ENCODE measurements around the gene EPN1. TPM values are rescaled to one million over a fixed set of nuclear protein-coding genes. Genes with fewer than 3 reads are reported as not detected.
A peak's percentile ranks its signal among the peaks of the same experiment; 100 is the strongest.

Gene EPN1
- polyA plus RNA-seq, 1 of the 3 experiments (the other 2 are of a cell fraction) = 134 TPM

DNA sequence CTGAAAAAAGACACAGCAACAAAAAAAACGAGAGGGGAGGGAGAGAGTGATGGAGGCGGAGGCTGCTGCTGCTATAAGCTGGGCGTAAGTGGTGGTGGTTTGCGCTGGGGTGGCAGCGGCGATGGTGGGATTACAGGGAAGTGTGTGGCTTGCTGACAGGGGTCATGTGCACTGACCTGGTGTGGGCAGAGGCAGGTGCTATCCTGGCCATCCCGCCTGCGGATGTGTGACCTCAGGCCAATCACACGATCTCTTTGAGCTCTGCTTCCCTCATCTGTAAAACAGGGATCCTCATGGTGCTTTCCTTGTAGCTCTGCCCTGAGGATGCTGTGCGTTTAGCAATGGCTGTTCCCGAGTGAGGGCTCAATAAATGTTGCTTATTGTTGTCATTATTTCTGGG is 37.5 kb upstream of the EPN1 start (continued):
- TF ChIP-seq, protein P1, sequence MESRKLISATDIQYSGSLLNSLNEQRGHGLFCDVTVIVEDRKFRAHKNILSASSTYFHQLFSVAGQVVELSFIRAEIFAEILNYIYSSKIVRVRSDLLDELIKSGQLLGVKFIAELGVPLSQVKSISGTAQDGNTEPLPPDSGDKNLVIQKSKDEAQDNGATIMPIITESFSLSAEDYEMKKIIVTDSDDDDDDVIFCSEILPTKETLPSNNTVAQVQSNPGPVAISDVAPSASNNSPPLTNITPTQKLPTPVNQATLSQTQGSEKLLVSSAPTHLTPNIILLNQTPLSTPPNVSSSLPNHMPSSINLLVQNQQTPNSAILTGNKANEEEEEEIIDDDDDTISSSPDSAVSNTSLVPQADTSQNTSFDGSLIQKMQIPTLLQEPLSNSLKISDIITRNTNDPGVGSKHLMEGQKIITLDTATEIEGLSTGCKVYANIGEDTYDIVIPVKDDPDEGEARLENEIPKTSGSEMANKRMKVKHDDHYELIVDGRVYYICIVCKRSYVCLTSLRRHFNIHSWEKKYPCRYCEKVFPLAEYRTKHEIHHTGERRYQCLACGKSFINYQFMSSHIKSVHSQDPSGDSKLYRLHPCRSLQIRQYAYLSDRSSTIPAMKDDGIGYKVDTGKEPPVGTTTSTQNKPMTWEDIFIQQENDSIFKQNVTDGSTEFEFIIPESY (IDR thresholded peaks at IDR 0.05; ENCODE audit: borderline replicate concordance, low read depth) = no peak
- TF ChIP-seq RAD21 (IDR thresholded peaks at IDR 0.05; ENCODE audit: low read length) (no peak), RCOR1 (IDR thresholded peaks at IDR 0.05; ENCODE audit: low read length) (no peak), MXI1 (IDR thresholded peaks at IDR 0.05; ENCODE audit: low read depth, low read length) (no peak), ELF1 (IDR thresholded peaks at IDR 0.05) (no peak), CHD2 (IDR thresholded peaks at IDR 0.05; ENCODE audit: low read length, partially characterized antibody) (no peak), SIN3A (IDR thresholded peaks at IDR 0.05; ENCODE audit: borderline replicate concordance, low read depth, low read length) (no peak), GATA2 (CRISPR knock-in tag; IDR thresholded peaks at IDR 0.05) (no peak)

DNA sequence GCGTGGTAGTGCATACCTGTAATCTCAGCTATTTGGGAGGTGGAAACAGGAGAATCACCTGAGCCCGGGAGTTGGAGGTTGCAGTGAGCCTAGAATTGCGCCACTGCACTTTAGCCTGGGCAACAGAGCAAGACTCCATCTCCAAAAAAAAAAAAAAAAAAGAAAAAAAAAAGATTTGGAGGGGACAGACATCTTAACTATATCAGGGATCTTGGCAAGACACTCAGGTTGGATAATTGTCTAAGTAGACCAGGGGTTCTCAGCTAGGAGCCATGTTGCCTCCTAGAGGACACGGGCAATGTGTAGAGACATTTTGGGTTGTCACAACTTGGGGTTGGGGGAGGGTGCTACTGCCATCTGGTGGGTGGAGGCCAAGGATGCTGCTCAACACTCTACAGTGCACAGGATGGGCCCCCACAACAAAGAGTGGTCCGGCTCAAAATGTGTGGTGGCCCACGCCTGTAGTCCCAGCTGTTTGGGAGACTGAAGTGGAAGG is 36.1 kb upstream of the EPN1 start:
- DNase-seq = peak; percentile 52
- TF ChIP-seq, protein P2, sequence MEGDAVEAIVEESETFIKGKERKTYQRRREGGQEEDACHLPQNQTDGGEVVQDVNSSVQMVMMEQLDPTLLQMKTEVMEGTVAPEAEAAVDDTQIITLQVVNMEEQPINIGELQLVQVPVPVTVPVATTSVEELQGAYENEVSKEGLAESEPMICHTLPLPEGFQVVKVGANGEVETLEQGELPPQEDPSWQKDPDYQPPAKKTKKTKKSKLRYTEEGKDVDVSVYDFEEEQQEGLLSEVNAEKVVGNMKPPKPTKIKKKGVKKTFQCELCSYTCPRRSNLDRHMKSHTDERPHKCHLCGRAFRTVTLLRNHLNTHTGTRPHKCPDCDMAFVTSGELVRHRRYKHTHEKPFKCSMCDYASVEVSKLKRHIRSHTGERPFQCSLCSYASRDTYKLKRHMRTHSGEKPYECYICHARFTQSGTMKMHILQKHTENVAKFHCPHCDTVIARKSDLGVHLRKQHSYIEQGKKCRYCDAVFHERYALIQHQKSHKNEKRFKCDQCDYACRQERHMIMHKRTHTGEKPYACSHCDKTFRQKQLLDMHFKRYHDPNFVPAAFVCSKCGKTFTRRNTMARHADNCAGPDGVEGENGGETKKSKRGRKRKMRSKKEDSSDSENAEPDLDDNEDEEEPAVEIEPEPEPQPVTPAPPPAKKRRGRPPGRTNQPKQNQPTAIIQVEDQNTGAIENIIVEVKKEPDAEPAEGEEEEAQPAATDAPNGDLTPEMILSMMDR (IDR thresholded peaks at IDR 0.05) = peak; percentile 64
- no peak for TF ChIP-seq JUND (IDR thresholded peaks at IDR 0.05)
- TF ChIP-seq TAF1 (IDR thresholded peaks at IDR 0.05; ENCODE audit: borderline replicate concordance, low read depth, low read length) = 0 out of 2 replicates have a peak, but pooled peaks have one; percentile 4
- 0 out of 2 replicates have a peak, but pooled peaks have one; percentile 44 for TF ChIP-seq YY1 (IDR thresholded peaks at IDR 0.05; ENCODE audit: low read depth)
- ChIA-PET POLR2A (interaction anchor here (0.7 kb wide), 1 partner anchor 16 kb away, joined by 3 read pairs; no protein-coding TSS in a partner anchor), CTCF (interaction anchor here (1.0 to 5.0 kb wide), 7 partner anchors 12 to 461 kb away, joined by 3 to 28 read pairs (median 5); partner anchors contain the start of gene ZNF784)
- Histone ChIP-seq H4K20me1 (ENCODE audit: insufficient read depth) (no peaks in the 10 kb centered on the region), H3K4me3 (ENCODE audit: low read depth in 2 of 2, low read length in 1 of 2) (peak overlapping the region in 1 of 2 experiments; percentile 35; a peak in 1 of 4 replicates), H3K9ac (no peak overlapping the region), H3K79me2 (ENCODE audit: insufficient read depth) (peaks cover 86% of the 10 kb centered on the region), H3K4me1 (ENCODE audit: control insufficient read depth in 1 of 2, insufficient read depth in 2 of 2, low read depth in 1 of 2, low read length in 1 of 2) (peaks cover 15 to 37% of the 10 kb centered on the region in 2 experiments; a peak in 1 of 4 replicates), H3K9me2 (no peaks in the 10 kb centered on the region), H3K27ac (ENCODE audit: low read depth in 2 of 2, low read length in 1 of 2) (no peak overlapping the region), H3K9me3 (no peaks in the 10 kb centered on the region), H3K4me2 (no peak overlapping the region), H2AFZ (ENCODE audit: low read depth) (no peak overlapping the region), H3K36me3 (replicated peaks in 1 of 2; ENCODE audit: control insufficient read depth in 1 of 2, insufficient read depth in 2 of 2, low read length in 1 of 2) (peaks cover 0 to 6% of the 10 kb centered on the region in 2 experiments), H3K27me3 (ENCODE audit: insufficient read depth) (no peaks in the 10 kb centered on the region), H3F3A (replicated peaks; ENCODE audit: insufficient read depth) (peaks cover 26% of the 10 kb centered on the region)
- 91% methylated on average over 6 of the region's 6 CpGs for WGBS (ENCODE audit: low lambda C conversion rate)

All from SK-N-SH (cell line).